ENCODE measurements around the gene GPR27.

- TF ChIP-seq POLR2A (IDR thresholded peaks at IDR 0.05) (no peak), CTCF (IDR thresholded peaks at IDR 0.05) (no peak)
Measured at GRCh38 chr3:71783152-71783551, 29.5 kb downstream of the GPR27 start.
